B cell (primary cell): ENCODE data around the gene STRA8. TPM values are rescaled to one million over a fixed set of nuclear protein-coding genes. Genes with fewer than 3 reads are reported as not detected.

Experiments used
- ATAC-seq: fragments of 200-7000 bp; cut with Tn5 transposase; one replicate; pipeline ENCODE4 v1.10.0; 2021; ENCODE audit warnings: low read depth, mild to moderate bottlenecking, moderate number of reproducible peaks, moderate library complexity
- CTCF ChIA-PET: fragments of 350-600 bp; sonication (Branson Sonifier 250); formaldehyde crosslinking; loops from one replicate; lab custom pipeline; 2021; ENCODE audit warnings: antibody characterized with exemption, inconsistent platforms; lab: Charles Lee
- POLR2A ChIA-PET: fragments of 350-600 bp; sonication (Branson Sonifier 250); formaldehyde crosslinking; loops from one replicate; lab custom pipeline; 2021; ENCODE audit warnings: antibody characterized with exemption; lab: Charles Lee
- DNase-seq: peaks from one replicate; pipeline ENCODE4 v3.0.0; 2013
- H2AFZ ChIP-seq: 2 replicates; pipeline ENCODE4 v1.6.1; 2012; ENCODE audit warnings: mild to moderate bottlenecking, low read depth, low read length; ENCODE audit not compliant: insufficient read depth, poor library complexity, severe bottlenecking
- H3K27ac ChIP-seq, 2 donors: 1 replicate in 1 of 2; 2 replicates in 1 of 2; pipeline ENCODE4 v1.5.1; 2012 to 2013; ENCODE audit warnings: low read length in 2 of 2, mild to moderate bottlenecking in 2 of 2, moderate library complexity in 1 of 2
- H3K27me3 ChIP-seq, 4 experiments: fragments of 200-600 bp in 1 of 4; sonication (generic) in 1 of 4; replicated peaks in 1 of 4; 1 replicate in 2 of 4; 2 replicates in 2 of 4; pipeline versions ENCODE4 v1.6.1 to v1.7.0; 2013 to 2016; ENCODE audit warnings: low read length in 3 of 4, mild to moderate bottlenecking in 2 of 4, mixed read lengths in 1 of 4, moderate library complexity in 1 of 4; ENCODE audit not compliant: insufficient read depth in 4 of 4, control insufficient read depth in 3 of 4; ENCODE audit errors: control extremely low read depth in 1 of 4
- H3K36me3 ChIP-seq, 2 experiments: replicated peaks in 1 of 2; 1 replicate in 1 of 2; 2 replicates in 1 of 2; pipeline versions ENCODE4 v1.6.1 to v1.7.1; 2013; ENCODE audit warnings: low read length in 1 of 2; ENCODE audit not compliant: insufficient read depth in 2 of 2, control insufficient read depth in 1 of 2; ENCODE audit errors: control extremely low read depth in 1 of 2, extremely low read depth in 1 of 2
- H3K4me1 ChIP-seq, 2 donors: fragments of 200-600 bp in 1 of 2; sonication (generic) in 1 of 2; 1 replicate in 1 of 2; 2 replicates in 1 of 2; pipeline versions ENCODE4 v1.5.1 to v1.6.1; 2013 to 2017; ENCODE audit warnings: low read length in 2 of 2; ENCODE audit not compliant: control insufficient read depth in 2 of 2, insufficient read depth in 2 of 2
- H3K4me2 ChIP-seq: replicated peaks from 2 replicates; pipeline ENCODE3; 2012; ENCODE audit warnings: mild to moderate bottlenecking, low read depth, low read length; ENCODE audit not compliant: poor library complexity, severe bottlenecking
- H3K4me3 ChIP-seq, 5 experiments: fragments of 200-600 bp in 1 of 5; sonication (generic) in 1 of 5; 1 replicate in 3 of 5; 2 replicates in 2 of 5; pipeline versions ENCODE4 v1.5.1 to v1.7.0; 2011 to 2016; ENCODE audit warnings: low read length in 4 of 5, mild to moderate bottlenecking in 4 of 5, low read depth in 2 of 5, control low read depth in 1 of 5, moderate library complexity in 1 of 5; ENCODE audit not compliant: insufficient read depth in 1 of 5; ENCODE audit errors: control extremely low read depth in 1 of 5, extremely low read depth in 1 of 5
- H3K79me2 ChIP-seq: fragments of 200-600 bp; sonication (generic); one replicate; pipeline ENCODE4 v1.6.0; 2016; ENCODE audit warnings: low read length; ENCODE audit not compliant: control insufficient read depth, insufficient read depth
- H3K9ac ChIP-seq: fragments of 200-600 bp; sonication (generic); 2 replicates; pipeline ENCODE4 v1.6.1; 2017; ENCODE audit warnings: mild to moderate bottlenecking, low read length, moderate library complexity
- H3K9me3 ChIP-seq, 3 donors: one replicate each; pipeline versions ENCODE4 v1.6.1 to v1.7.1; 2013; ENCODE audit warnings: low read length in 2 of 3; ENCODE audit not compliant: control insufficient read depth in 2 of 3, insufficient read depth in 1 of 3; ENCODE audit errors: control extremely low read depth in 1 of 3
- H4K20me1 ChIP-seq: 2 replicates; pipeline ENCODE4 v1.6.0; 2012; ENCODE audit warnings: mild to moderate bottlenecking, low read length; ENCODE audit not compliant: insufficient read depth, control insufficient read depth, poor library complexity, severe bottlenecking
- H3K27ac Mint-ChIP-seq: one replicate; pipeline ENCODE4 v1.8.0; 2021; ENCODE audit warnings: mixed read lengths
- H3K27me3 Mint-ChIP-seq: one replicate; pipeline ENCODE4 v1.8.0; 2021; ENCODE audit warnings: mixed read lengths
- H3K4me1 Mint-ChIP-seq: one replicate; pipeline ENCODE4 v1.8.0; 2021; ENCODE audit warnings: mixed read lengths
- H3K4me3 Mint-ChIP-seq: one replicate; pipeline ENCODE4 v1.8.0; 2021; ENCODE audit warnings: mixed read lengths
- H3K9me3 Mint-ChIP-seq: one replicate; pipeline ENCODE4 v1.8.0; 2022; ENCODE audit warnings: mixed read lengths; ENCODE audit not compliant: insufficient read depth
- CTCF ChIP-seq: fragments of 200-600 bp; IDR thresholded peaks from one replicate; pipeline ENCODE4 v1.8.0; 2022; ENCODE audit warnings: antibody characterized with exemption, mild to moderate bottlenecking
- EZH2 ChIP-seq: IDR thresholded peaks from 2 replicates; pipeline ENCODE4 v1.6.1; 2012; ENCODE audit warnings: borderline replicate concordance, low read depth, mild to moderate bottlenecking, moderate library complexity, low read length; ENCODE audit not compliant: insufficient read depth, poor library complexity, severe bottlenecking
- WGBS: methylation state at CpG from one replicate; pipeline ENCODE4 v1.1.5; 2013; ENCODE audit warnings: missing lambda C conversion rate; ENCODE audit not compliant: insufficient coverage; 5-methylcytosine and 5-hydroxymethylcytosine counted together
- intact Hi-C: fragments of 100-400 bp; cut with micrococcal nuclease; formaldehyde crosslinking; loops from one replicate; pipeline ENCODE4 v1.10.0; 2022
- polyA plus RNA-seq: library from polyadenylated mRNA; depleted of rRNA; stranded (reverse); fragments of >200 nt; gene quantifications from 2 replicates; pipeline ENCODE4 v1.2.3, GENCODE V29; 2012
- total RNA-seq, 2 donors: library from RNA; stranded (reverse); fragments of 120-200 nt in 1 of 2; gene quantifications; 1 replicate in 1 of 2; 2 replicates in 1 of 2; pipeline versions ENCODE4 v1.2.3 to v1.2.4, GENCODE V29; 2013 to 2022

The STRA8 gene
- total and polyA plus RNA-seq, 2 donors (not counting 1 experiment from before 2014, with no cell fraction given), result not detected

DNA sequence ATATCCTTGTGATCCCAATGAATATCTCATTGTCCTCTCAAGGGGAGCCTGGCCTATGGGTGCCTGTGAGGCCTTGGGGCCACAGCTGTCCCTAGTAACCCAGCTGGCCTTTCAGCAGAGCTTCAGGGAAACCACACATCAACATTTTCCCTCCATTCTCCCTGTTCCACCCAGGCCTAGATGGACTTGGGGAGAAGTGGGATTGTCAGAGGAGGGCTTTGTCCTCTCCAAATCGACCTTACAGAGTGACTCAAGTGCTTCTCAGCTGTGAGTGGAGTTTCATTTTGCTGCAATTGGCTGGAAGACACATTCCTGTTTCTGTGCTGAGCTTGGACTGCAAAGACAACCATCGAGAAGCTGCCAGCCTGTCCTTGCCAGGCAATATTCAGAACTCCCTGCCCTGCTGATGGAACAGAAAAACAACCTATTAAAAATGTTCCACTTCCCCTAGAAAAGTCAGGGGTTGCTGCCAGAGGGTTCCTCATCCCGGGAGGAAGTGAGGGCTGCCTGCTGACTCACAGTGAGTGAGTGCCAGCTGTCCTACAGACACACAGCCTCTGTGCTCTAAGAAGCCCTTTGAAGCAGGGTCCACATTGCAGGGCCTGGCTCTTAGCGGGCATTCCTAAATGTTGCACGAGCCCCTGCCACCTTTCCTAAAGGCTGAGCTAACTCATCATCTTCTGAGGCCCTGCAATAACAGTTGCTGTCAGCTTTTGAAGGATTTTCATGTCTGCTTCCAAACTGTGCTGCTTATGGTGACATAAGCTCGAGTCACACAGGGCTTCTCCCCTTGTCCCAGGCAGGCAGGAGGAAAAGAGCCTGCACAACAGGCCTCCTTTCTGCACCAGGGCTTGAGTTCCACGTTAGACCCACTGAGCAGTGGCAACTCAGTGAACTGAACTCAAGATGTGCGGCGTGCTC is 20.5 kb downstream of the STRA8 start:
- Histone ChIP-seq H4K20me1 (no peaks in the 10 kb centered on the region), H3K4me3 (no peak overlapping the region), H3K9me3 (no peaks in the 10 kb centered on the region), H2AFZ (no peak overlapping the region), H3K36me3 (no peaks in the 10 kb centered on the region), H3K4me1 (no peaks in the 10 kb centered on the region), H3K27ac (no peak overlapping the region), H3K79me2 (no peaks in the 10 kb centered on the region), H3K27me3 (peaks cover 0 to 2% (median 0%) of the 10 kb centered on the region in 4 experiments), H3K4me2 (no peak overlapping the region), H3K9ac (no peak overlapping the region)
- ChIA-PET CTCF (interaction anchor here (0.7 to 1.5 kb wide), 3 partner anchors 10 to 20 kb away, joined by 3 to 5 read pairs (median 4); no protein-coding TSS in a partner anchor), POLR2A (no interaction called here)
- WGBS, result 30% methylated on average over 9 of the region's 9 CpGs
- H3K27me3 Mint-ChIP-seq, result no peaks in the 10 kb centered on the region
- H3K9me3 Mint-ChIP-seq, result no peaks in the 10 kb centered on the region
- no peak overlapping the region for H3K27ac Mint-ChIP-seq
- DNase-seq, result no peak
- H3K4me3 Mint-ChIP-seq, result no peak overlapping the region
- intact Hi-C loops, result no loop called here
- H3K4me1 Mint-ChIP-seq, result no peaks in the 10 kb centered on the region
- TF ChIP-seq EZH2, result no peak
- TF ChIP-seq CTCF, result no peak
- no peak for ATAC-seq

DNA sequence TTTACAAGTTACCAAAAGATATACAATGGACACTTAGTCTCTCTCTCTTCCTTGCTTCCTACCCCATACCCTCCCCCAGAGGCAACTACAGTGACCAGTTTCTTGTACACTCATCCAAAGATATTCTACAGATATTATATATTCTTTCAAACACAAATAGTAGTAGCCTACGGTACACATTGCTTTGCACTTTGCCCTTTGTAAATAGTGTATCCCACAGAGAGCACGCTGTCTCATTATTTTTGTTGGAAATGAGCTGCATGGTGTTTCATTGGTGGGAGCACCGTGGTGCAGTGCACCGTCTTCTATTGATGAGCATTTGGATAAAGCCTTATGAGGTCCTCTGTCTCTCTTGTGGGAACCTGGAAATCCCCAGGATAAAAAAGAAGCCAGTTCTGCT is 24.2 kb downstream of the STRA8 start:
- H3K27me3 ChIP-seq, result no peaks in the 10 kb centered on the region
- Mint-ChIP-seq H3K9me3 (no peaks in the 10 kb centered on the region), H3K4me3 (no peak overlapping the region), H3K27me3 (peaks cover 5% of the 10 kb centered on the region), H3K27ac (no peak overlapping the region), H3K4me1 (no peaks in the 10 kb centered on the region)
- no peak for ATAC-seq
- POLR2A ChIA-PET, result no interaction called here
- H3K27ac ChIP-seq, result no peak overlapping the region
- no peak for TF ChIP-seq CTCF
- H3K9me3 ChIP-seq, result peaks cover 0 to 4% (median 0%) of the 10 kb centered on the region in 3 donors
- H3K36me3 ChIP-seq, result no peaks in the 10 kb centered on the region
- no peaks in the 10 kb centered on the region for H4K20me1 ChIP-seq
- CTCF ChIA-PET, result no interaction called here
- WGBS, result 92% methylated on average over 3 of the region's 4 CpGs
- no peak overlapping the region for H3K4me3 ChIP-seq
- intact Hi-C loops, result no loop called here
- DNase-seq, result no peak
- no peaks in the 10 kb centered on the region for H3K4me1 ChIP-seq
- H3K4me2 ChIP-seq, result no peak overlapping the region
- H2AFZ ChIP-seq, result no peak overlapping the region
- H3K79me2 ChIP-seq, result no peaks in the 10 kb centered on the region
- H3K9ac ChIP-seq, result no peak overlapping the region
